ENCODE data around the gene RAMP3.

DNA sequence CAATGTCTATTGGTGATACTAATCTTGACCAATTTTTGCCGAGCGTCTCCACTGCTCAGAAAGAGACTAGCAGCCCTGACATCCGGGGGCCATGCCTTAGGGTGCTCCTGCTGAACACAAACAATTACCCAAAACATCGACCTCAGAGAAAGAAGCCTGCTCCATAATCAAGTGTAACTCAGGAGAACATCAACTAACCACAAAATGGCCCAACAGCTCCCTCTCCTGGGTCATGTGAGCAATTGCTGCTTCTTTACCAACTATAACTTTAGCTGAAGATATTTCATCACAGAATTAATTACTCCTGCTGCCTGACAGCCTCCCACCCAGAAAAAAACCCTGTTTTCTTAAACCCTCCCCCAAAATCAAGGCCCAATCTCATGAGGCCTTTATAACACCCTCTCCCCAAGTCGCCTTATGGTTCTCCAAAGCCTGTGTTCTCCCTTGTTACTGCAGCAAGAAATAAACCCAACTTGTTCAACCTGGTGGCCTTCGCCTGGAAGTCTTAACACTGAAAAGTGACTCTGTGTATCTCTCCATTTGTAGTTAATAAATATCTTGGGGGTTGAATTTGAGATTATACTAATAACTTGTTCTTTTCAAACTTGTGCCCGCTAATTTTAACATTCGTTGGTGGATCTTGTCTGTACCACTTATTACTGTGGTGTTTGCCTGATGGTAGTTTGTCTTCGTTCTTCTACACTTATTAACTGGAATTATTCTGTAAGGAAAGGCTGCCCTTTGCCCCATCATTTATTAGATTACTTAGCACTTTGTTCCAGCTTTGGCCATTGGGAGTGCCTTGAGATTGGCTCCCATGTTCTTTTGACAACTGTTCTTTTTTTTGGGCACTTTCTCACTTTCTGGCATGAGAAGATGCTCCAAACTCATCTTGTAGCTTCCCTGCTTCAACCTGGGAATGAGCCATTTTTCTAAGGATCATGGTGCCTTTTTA, 21.2 kb upstream of the RAMP3 start:
- TF ChIP-seq, protein P1, sequence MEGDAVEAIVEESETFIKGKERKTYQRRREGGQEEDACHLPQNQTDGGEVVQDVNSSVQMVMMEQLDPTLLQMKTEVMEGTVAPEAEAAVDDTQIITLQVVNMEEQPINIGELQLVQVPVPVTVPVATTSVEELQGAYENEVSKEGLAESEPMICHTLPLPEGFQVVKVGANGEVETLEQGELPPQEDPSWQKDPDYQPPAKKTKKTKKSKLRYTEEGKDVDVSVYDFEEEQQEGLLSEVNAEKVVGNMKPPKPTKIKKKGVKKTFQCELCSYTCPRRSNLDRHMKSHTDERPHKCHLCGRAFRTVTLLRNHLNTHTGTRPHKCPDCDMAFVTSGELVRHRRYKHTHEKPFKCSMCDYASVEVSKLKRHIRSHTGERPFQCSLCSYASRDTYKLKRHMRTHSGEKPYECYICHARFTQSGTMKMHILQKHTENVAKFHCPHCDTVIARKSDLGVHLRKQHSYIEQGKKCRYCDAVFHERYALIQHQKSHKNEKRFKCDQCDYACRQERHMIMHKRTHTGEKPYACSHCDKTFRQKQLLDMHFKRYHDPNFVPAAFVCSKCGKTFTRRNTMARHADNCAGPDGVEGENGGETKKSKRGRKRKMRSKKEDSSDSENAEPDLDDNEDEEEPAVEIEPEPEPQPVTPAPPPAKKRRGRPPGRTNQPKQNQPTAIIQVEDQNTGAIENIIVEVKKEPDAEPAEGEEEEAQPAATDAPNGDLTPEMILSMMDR (IDR thresholded peaks at IDR 0.05): peak; percentile 54 to 77 (median 73)
- no peak for TF ChIP-seq POLR2AphosphoS5 (IDR thresholded peaks at IDR 0.05)
- TF ChIP-seq POLR2A (IDR thresholded peaks at IDR 0.05): no peak
- TF ChIP-seq EP300 (IDR thresholded peaks at IDR 0.05): no peak
